ENCODE measurements around the gene ZNHIT3. TPM values are rescaled to one million over a fixed set of nuclear protein-coding genes. Genes with fewer than 3 reads are reported as not detected.
"Not testable (repeated sequence)": the region's sequence is repeated elsewhere in the genome, so short reads cannot be mapped to it uniquely, and the experiment has no call there.

The ZNHIT3 gene
- total RNA-seq, 1 donor from 2014 or later, result 35.5 TPM

- no peak overlapping the region for H3K4me3 Mint-ChIP-seq (ENCODE audit: unreplicated experiment)
- no peak overlapping the region for H3K27ac Mint-ChIP-seq (ENCODE audit: unreplicated experiment)
- H3K4me1 Mint-ChIP-seq (ENCODE audit: unreplicated experiment), result no peaks in the 10 kb centered on the region
- H3K9me3 Mint-ChIP-seq (ENCODE audit: unreplicated experiment), result no peaks in the 10 kb centered on the region
- no peak for DNase-seq (ENCODE audit: extremely low spot score, unreplicated experiment)
- peaks cover 58% of the 10 kb centered on the region for H3K27me3 Mint-ChIP-seq (ENCODE audit: unreplicated experiment)
- no peaks in the 10 kb centered on the region for H3K36me3 Mint-ChIP-seq (ENCODE audit: unreplicated experiment)
- TF ChIP-seq CTCF (IDR thresholded peaks at IDR 0.05), result no peak
Observed at GRCh38 chr17:36475346-36475970, 11.0 kb upstream of the ZNHIT3 start.

DNA sequence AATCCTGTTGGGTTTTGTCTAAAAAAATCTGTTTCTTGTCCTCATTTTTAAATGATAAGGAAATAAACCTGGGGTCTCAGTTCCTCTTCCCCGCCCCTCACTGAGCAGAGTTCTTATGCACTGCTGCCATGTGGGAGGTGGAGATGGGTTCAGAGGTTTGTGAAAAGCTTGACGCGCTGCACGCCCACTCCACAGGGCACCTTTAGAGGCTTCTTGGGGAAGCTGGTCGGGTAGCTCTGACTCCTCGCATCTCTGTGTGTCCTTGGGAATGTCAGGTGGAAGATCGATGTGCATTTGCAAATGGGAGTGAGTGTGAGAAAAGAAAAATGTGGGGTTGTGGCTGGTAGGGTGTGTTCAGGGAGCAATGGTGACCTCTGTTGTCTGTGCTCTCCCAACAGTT, 4.7 kb upstream of the ZNHIT3 start:
- no peak for DNase-seq (ENCODE audit: extremely low spot score, unreplicated experiment)
- TF ChIP-seq CTCF (IDR thresholded peaks at IDR 0.05), result no peak
- H3K9me3 Mint-ChIP-seq (ENCODE audit: unreplicated experiment), result no peaks in the 10 kb centered on the region
- peaks cover 45% of the 10 kb centered on the region for H3K27me3 Mint-ChIP-seq (ENCODE audit: unreplicated experiment)
- H3K27ac Mint-ChIP-seq (ENCODE audit: unreplicated experiment), result no peak overlapping the region
- peaks cover 2% of the 10 kb centered on the region for H3K36me3 Mint-ChIP-seq (ENCODE audit: unreplicated experiment)
- peak overlapping the region; percentile 39 for H3K4me3 Mint-ChIP-seq (ENCODE audit: unreplicated experiment)
- peaks cover 17% of the 10 kb centered on the region for H3K4me1 Mint-ChIP-seq (ENCODE audit: unreplicated experiment)

GRCh38 chr17:36482611-36483504, 3.6 kb upstream of the ZNHIT3 start:
- peak; percentile 95 for DNase-seq (ENCODE audit: extremely low spot score, unreplicated experiment)
- Mint-ChIP-seq H3K27me3 (ENCODE audit: unreplicated experiment) (peaks cover 34% of the 10 kb centered on the region), H3K27ac (ENCODE audit: unreplicated experiment) (no peak overlapping the region), H3K4me3 (ENCODE audit: unreplicated experiment) (peak overlapping the region; percentile 40), H3K4me1 (ENCODE audit: unreplicated experiment) (peaks cover 26% of the 10 kb centered on the region), H3K9me3 (ENCODE audit: unreplicated experiment) (no peaks in the 10 kb centered on the region), H3K36me3 (ENCODE audit: unreplicated experiment) (peaks cover 2% of the 10 kb centered on the region)
- peak; percentile 98 for TF ChIP-seq CTCF (IDR thresholded peaks at IDR 0.05)

DNA sequence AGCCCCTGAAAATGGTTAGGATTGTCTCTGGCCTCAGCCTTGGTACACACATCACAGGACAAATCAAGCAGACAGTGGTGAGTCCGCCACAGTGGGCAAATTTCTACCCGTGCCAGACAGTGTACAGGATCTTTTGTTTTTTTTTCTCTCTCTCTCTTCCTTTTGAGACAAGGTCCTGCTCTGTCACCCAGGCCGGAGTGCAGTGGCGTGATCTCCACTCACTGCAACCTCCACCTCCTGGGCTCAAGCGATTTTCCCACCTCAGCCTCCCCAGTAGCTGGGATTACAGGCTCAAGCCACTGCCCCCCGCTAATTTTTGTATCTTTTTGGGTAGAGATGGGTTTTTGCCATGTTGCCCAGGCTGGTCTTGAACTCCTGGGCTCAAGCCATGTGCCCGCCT, 2.5 kb upstream of the ZNHIT3 start:
- not testable (repeated sequence) for DNase-seq (ENCODE audit: extremely low spot score, unreplicated experiment); H3K9me3 Mint-ChIP-seq (ENCODE audit: unreplicated experiment); H3K36me3 Mint-ChIP-seq (ENCODE audit: unreplicated experiment); H3K27ac Mint-ChIP-seq (ENCODE audit: unreplicated experiment)
- Mint-ChIP-seq H3K4me1 (ENCODE audit: unreplicated experiment) (peaks cover 28% of the 10 kb centered on the region), H3K27me3 (ENCODE audit: unreplicated experiment) (peaks cover 24% of the 10 kb centered on the region), H3K4me3 (ENCODE audit: unreplicated experiment) (peak overlapping the region; percentile 26)

DNA sequence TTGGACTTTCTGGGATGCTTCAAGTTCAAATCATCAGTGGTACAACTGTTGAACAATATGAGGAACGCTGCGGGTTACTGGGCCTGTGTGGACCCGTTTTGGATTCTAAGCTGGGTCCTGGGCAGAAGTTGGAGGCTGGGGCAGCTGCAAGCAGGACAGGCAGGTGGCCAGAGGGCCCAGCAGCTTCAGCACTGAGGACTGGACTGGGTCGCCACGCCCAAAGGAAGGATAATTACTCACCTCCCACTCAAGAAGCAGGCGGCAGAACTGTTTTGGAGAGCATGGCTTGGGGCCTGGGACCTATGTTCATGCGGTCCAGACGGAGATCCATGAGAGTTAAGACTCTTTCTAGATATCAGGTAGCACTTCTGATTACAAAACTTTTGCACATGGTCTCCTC, 1.5 kb upstream of the ZNHIT3 start:
- peaks cover 28% of the 10 kb centered on the region for H3K4me1 Mint-ChIP-seq (ENCODE audit: unreplicated experiment)
- peak overlapping the region; percentile 54 for H3K4me3 Mint-ChIP-seq (ENCODE audit: unreplicated experiment)
- H3K9me3 Mint-ChIP-seq (ENCODE audit: unreplicated experiment), result no peaks in the 10 kb centered on the region

More for the DNA sequence above, 1.5 kb upstream of the ZNHIT3 start:
- Mint-ChIP-seq H3K36me3 (ENCODE audit: unreplicated experiment) (peaks cover 9% of the 10 kb centered on the region), H3K27ac (ENCODE audit: unreplicated experiment) (no peak overlapping the region), H3K27me3 (ENCODE audit: unreplicated experiment) (peaks cover 17% of the 10 kb centered on the region)
- no peak for DNase-seq (ENCODE audit: extremely low spot score, unreplicated experiment)
- no peak for TF ChIP-seq CTCF (IDR thresholded peaks at IDR 0.05)

All from osteocyte (in vitro differentiated cells).